Neural progenitor cell (in vitro differentiated cells): Measurements from ENCODE around the gene C18orf63. TPM values are rescaled to one million over a fixed set of nuclear protein-coding genes. Genes with fewer than 3 reads are reported as not detected.
A peak's percentile ranks its signal among the peaks of the same experiment; 100 is the strongest.

Source experiments
- DNase-seq: peaks from one replicate; pipeline ENCODE4 v3.0.0-alpha.2; 2016; ENCODE audit warnings: low spot score
- H2AFZ ChIP-seq: fragments of 200-600 bp; sonication (generic); replicated peaks from 2 replicates; pipeline ENCODE4 v1.6.1; 2016; ENCODE audit warnings: antibody characterized with exemption
- H3F3A ChIP-seq: fragments of 200-600 bp; sonication (generic); 2 replicates; pipeline ENCODE4 v1.6.1; 2016; ENCODE audit warnings: antibody characterized with exemption, low read depth
- H3K27ac ChIP-seq: fragments of 200-600 bp; sonication (generic); 2 replicates; pipeline ENCODE4 v1.5.1; 2016; ENCODE audit warnings: mild to moderate bottlenecking
- H3K27me3 ChIP-seq: fragments of 200-600 bp; sonication (generic); 2 replicates; pipeline ENCODE4 v1.6.1; 2016; ENCODE audit warnings: mild to moderate bottlenecking, moderate library complexity
- H3K36me3 ChIP-seq: fragments of 200-600 bp; sonication (generic); 2 replicates; pipeline ENCODE4 v1.5.1; 2016
- H3K4me1 ChIP-seq: fragments of 200-600 bp; sonication (generic); 2 replicates; pipeline ENCODE4 v1.6.1; 2016; ENCODE audit warnings: mixed run types
- H3K4me2 ChIP-seq: fragments of 200-600 bp; sonication (generic); 2 replicates; pipeline ENCODE4 v1.6.1; 2016
- H3K4me3 ChIP-seq: fragments of 200-600 bp; sonication (generic); 2 replicates; pipeline ENCODE4 v1.5.1; 2016
- H3K79me2 ChIP-seq: fragments of 200-600 bp; sonication (generic); 2 replicates; pipeline ENCODE4 v1.6.1; 2016; ENCODE audit warnings: low read depth
- H3K9ac ChIP-seq: fragments of 200-600 bp; sonication (generic); 2 replicates; pipeline ENCODE4 v1.6.1; 2016
- H3K9me3 ChIP-seq: fragments of 200-600 bp; sonication (generic); 2 replicates; pipeline ENCODE4 v1.5.1; 2016; ENCODE audit warnings: low read depth
- H4K20me1 ChIP-seq: fragments of 200-600 bp; sonication (generic); 2 replicates; pipeline ENCODE4 v1.6.1; 2016; ENCODE audit warnings: low read depth
- H3K27ac Mint-ChIP-seq: 3 replicates; pipeline ENCODE4 v1.8.0; 2021; ENCODE audit warnings: mixed read lengths
- H3K27me3 Mint-ChIP-seq: 2 replicates; pipeline ENCODE4 v1.8.0; 2022; ENCODE audit warnings: low read depth, mild to moderate bottlenecking, inconsistent platforms, moderate library complexity, mixed read lengths; ENCODE audit not compliant: insufficient read depth
- H3K36me3 Mint-ChIP-seq: 3 replicates; pipeline ENCODE4 v1.8.0; 2021; ENCODE audit warnings: mixed read lengths
- H3K4me1 Mint-ChIP-seq: 3 replicates; pipeline ENCODE4 v1.8.0; 2021; ENCODE audit warnings: mixed read lengths
- H3K4me3 Mint-ChIP-seq: 3 replicates; pipeline ENCODE4 v1.8.0; 2021; ENCODE audit warnings: mild to moderate bottlenecking, moderate library complexity, mixed read lengths
- H3K9me3 Mint-ChIP-seq: 3 replicates; pipeline ENCODE4 v1.8.0; 2020; ENCODE audit warnings: mixed read lengths
- CTCF ChIP-seq: fragments of 200-600 bp; sonication (generic); IDR thresholded peaks from 2 replicates; pipeline ENCODE4 v1.5.1; 2017; ENCODE audit warnings: antibody characterized with exemption, mild to moderate bottlenecking
- EZH2 ChIP-seq: fragments of 200-600 bp; sonication (generic); IDR thresholded peaks from 2 replicates; pipeline ENCODE4 v1.6.1; 2017; ENCODE audit warnings: antibody characterized with exemption, mild to moderate bottlenecking, moderate library complexity
- EZH2phosphoT487 ChIP-seq: fragments of 200-600 bp; sonication (generic); IDR thresholded peaks from 2 replicates; pipeline ENCODE4 v1.6.1; 2017; ENCODE audit warnings: antibody characterized with exemption
- total RNA-seq: library from RNA; depleted of rRNA; stranded (reverse); fragments of >200 nt; gene quantifications from 2 replicates; pipeline ENCODE4 v1.2.3, GENCODE V29; 2015; ENCODE audit warnings: low replicate concordance

The C18orf63 gene
- total RNA-seq, 1 donor from 2014 or later: not detected

GRCh38 chr18:74277296-74277695 lies 38.3 kb upstream of the C18orf63 start:
- Histone ChIP-seq H3K4me3 (no peak overlapping the region), H3F3A (peaks cover 18% of the 10 kb centered on the region), H3K27me3 (no peaks in the 10 kb centered on the region), H3K9me3 (no peaks in the 10 kb centered on the region), H2AFZ (no peak overlapping the region), H3K4me1 (peaks cover 18% of the 10 kb centered on the region), H3K27ac (no peak overlapping the region), H3K79me2 (no peaks in the 10 kb centered on the region), H4K20me1 (peaks cover 3% of the 10 kb centered on the region), H3K9ac (no peak overlapping the region), H3K4me2 (no peak overlapping the region), H3K36me3 (no peaks in the 10 kb centered on the region)
- Mint-ChIP-seq H3K4me3 (peak overlapping the region; percentile 22), H3K9me3 (peaks cover 2% of the 10 kb centered on the region), H3K36me3 (no peaks in the 10 kb centered on the region), H3K27me3 (peaks cover 8% of the 10 kb centered on the region), H3K4me1 (peaks cover 18% of the 10 kb centered on the region), H3K27ac (no peak overlapping the region)
- TF ChIP-seq EZH2phosphoT487 (no peak), CTCF (no peak), EZH2 (no peak)
- no peak for DNase-seq

GRCh38 chr18:74278058-74278457 lies 37.6 kb upstream of the C18orf63 start:
- no peaks in the 10 kb centered on the region for H3K79me2 ChIP-seq
- no peaks in the 10 kb centered on the region for H3K36me3 ChIP-seq
- H3K4me1 ChIP-seq: peaks cover 26% of the 10 kb centered on the region
- no peak overlapping the region for H3K27ac Mint-ChIP-seq
- H3K9me3 Mint-ChIP-seq: peaks cover 2% of the 10 kb centered on the region
- H3K4me2 ChIP-seq: no peak overlapping the region
- H3K36me3 Mint-ChIP-seq: no peaks in the 10 kb centered on the region
- no peak overlapping the region for H3K4me3 ChIP-seq
- no peak overlapping the region for H3K4me3 Mint-ChIP-seq
- H2AFZ ChIP-seq: no peak overlapping the region
- no peaks in the 10 kb centered on the region for H3K27me3 ChIP-seq
- no peak overlapping the region for H3K9ac ChIP-seq
- TF ChIP-seq EZH2phosphoT487 (no peak), EZH2 (no peak), CTCF (no peak)
- peaks cover 18% of the 10 kb centered on the region for H3F3A ChIP-seq
- peaks cover 3% of the 10 kb centered on the region for H4K20me1 ChIP-seq
- H3K27ac ChIP-seq: no peak overlapping the region
- H3K27me3 Mint-ChIP-seq: peaks cover 10% of the 10 kb centered on the region
- H3K4me1 Mint-ChIP-seq: peaks cover 26% of the 10 kb centered on the region
- DNase-seq: no peak
- H3K9me3 ChIP-seq: no peaks in the 10 kb centered on the region

- H3K9me3 Mint-ChIP-seq: peaks cover 2% of the 10 kb centered on the region
- Histone ChIP-seq H4K20me1 (peaks cover 3% of the 10 kb centered on the region), H3K4me3 (no peak overlapping the region), H3K27ac (no peak overlapping the region), H3F3A (peaks cover 18% of the 10 kb centered on the region), H3K27me3 (no peaks in the 10 kb centered on the region), H3K9ac (no peak overlapping the region), H3K9me3 (no peaks in the 10 kb centered on the region), H2AFZ (no peak overlapping the region), H3K4me1 (peaks cover 35% of the 10 kb centered on the region), H3K4me2 (no peak overlapping the region), H3K79me2 (no peaks in the 10 kb centered on the region), H3K36me3 (no peaks in the 10 kb centered on the region)
- H3K36me3 Mint-ChIP-seq: no peaks in the 10 kb centered on the region
- peaks cover 32% of the 10 kb centered on the region for H3K4me1 Mint-ChIP-seq
- no peak for DNase-seq
- TF ChIP-seq EZH2 (no peak), CTCF (no peak), EZH2phosphoT487 (no peak)
- H3K4me3 Mint-ChIP-seq: no peak overlapping the region
- H3K27me3 Mint-ChIP-seq: peaks cover 7% of the 10 kb centered on the region
- H3K27ac Mint-ChIP-seq: no peak overlapping the region
Measured at GRCh38 chr18:74278983-74279382, 36.7 kb upstream of the C18orf63 start.
